ENCODE measurements around the gene HDHD2. TPM values are rescaled to one million over a fixed set of nuclear protein-coding genes. Genes with fewer than 3 reads are reported as not detected.

Gene HDHD2
- total RNA-seq, 1 donor from 2014 or later = 12.6 TPM

GRCh38 chr18:47100212-47100831 lies 50.0 kb downstream of the HDHD2 start:
- no peak for FAIRE-seq
- H3K36me3 ChIP-seq (ENCODE audit: control insufficient read depth, insufficient read depth, low read length) = no peaks in the 10 kb centered on the region
- TF ChIP-seq, protein P1, sequence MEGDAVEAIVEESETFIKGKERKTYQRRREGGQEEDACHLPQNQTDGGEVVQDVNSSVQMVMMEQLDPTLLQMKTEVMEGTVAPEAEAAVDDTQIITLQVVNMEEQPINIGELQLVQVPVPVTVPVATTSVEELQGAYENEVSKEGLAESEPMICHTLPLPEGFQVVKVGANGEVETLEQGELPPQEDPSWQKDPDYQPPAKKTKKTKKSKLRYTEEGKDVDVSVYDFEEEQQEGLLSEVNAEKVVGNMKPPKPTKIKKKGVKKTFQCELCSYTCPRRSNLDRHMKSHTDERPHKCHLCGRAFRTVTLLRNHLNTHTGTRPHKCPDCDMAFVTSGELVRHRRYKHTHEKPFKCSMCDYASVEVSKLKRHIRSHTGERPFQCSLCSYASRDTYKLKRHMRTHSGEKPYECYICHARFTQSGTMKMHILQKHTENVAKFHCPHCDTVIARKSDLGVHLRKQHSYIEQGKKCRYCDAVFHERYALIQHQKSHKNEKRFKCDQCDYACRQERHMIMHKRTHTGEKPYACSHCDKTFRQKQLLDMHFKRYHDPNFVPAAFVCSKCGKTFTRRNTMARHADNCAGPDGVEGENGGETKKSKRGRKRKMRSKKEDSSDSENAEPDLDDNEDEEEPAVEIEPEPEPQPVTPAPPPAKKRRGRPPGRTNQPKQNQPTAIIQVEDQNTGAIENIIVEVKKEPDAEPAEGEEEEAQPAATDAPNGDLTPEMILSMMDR (IDR thresholded peaks at IDR 0.05; ENCODE audit: insufficient read depth, low read length, severe bottlenecking) = peak; percentile 88
- H3K4me3 ChIP-seq (ENCODE audit: low read depth, low read length) = no peak overlapping the region
- no peaks in the 10 kb centered on the region for H3K27me3 ChIP-seq (ENCODE audit: control insufficient read depth, insufficient read depth, low read length)
- peak; percentile 64 for DNase-seq (ENCODE audit: low read depth)

DNA sequence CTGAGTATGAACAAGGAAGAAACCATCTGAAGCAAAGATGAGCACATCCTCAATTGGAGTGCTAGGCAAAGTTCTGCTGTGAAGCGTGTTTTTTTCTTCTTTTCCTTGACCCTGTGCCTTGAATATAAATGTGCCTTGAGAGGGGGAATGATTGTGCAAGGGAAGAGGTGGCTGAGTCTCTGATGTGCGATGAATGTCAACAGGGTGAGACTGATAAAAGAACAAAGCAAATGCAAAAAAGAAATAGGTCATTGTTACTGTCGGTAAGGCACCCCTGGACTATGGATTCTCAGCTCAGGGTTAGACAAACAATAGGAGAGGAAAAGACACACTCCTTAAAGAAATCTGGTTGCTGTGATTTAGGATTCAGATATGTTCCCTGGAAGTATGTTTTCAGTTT lies 54.5 kb downstream of the HDHD2 start:
- DNase-seq (ENCODE audit: low read depth) (no peak), FAIRE-seq (no peak)
- Histone ChIP-seq H3K27me3 (ENCODE audit: control insufficient read depth, insufficient read depth, low read length) (no peaks in the 10 kb centered on the region), H3K36me3 (ENCODE audit: control insufficient read depth, insufficient read depth, low read length) (no peaks in the 10 kb centered on the region), H3K4me3 (ENCODE audit: low read depth, low read length) (no peak overlapping the region)
- TF ChIP-seq, protein P1 (IDR thresholded peaks at IDR 0.05; ENCODE audit: insufficient read depth, low read length, severe bottlenecking) = no peak

- TF ChIP-seq, protein P1 (IDR thresholded peaks at IDR 0.05; ENCODE audit: insufficient read depth, low read length, severe bottlenecking) = no peak
- H3K4me3 ChIP-seq (ENCODE audit: low read depth, low read length) = no peak overlapping the region
- H3K36me3 ChIP-seq (ENCODE audit: control insufficient read depth, insufficient read depth, low read length) = no peaks in the 10 kb centered on the region
- FAIRE-seq = no peak
- no peak for DNase-seq (ENCODE audit: low read depth)
- no peaks in the 10 kb centered on the region for H3K27me3 ChIP-seq (ENCODE audit: control insufficient read depth, insufficient read depth, low read length)
Measured at GRCh38 chr18:47087676-47088075, 62.6 kb downstream of the HDHD2 start.

DNA sequence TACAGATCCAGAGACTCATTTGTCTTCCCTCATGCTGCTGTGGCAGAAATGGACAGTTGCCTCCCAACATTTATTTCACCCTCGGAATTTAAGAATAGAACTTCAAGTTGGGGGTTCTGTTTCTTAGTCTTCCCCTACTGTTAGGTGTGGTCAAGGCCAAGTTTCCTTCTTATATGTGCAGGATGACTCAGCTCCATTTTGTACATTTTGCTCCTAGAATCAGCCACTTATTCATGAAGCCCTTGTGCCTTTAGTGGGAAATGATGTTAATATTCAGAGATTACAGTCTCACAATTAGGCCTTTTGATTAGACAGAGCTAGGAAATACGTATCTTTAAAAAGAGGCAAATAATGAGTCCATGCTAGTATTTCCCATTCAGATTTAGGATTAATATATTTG lies 68.7 kb downstream of the HDHD2 start:
- TF ChIP-seq, protein P1 (IDR thresholded peaks at IDR 0.05; ENCODE audit: insufficient read depth, low read length, severe bottlenecking) = no peak
- Histone ChIP-seq H3K27me3 (ENCODE audit: control insufficient read depth, insufficient read depth, low read length) (no peaks in the 10 kb centered on the region), H3K36me3 (ENCODE audit: control insufficient read depth, insufficient read depth, low read length) (no peaks in the 10 kb centered on the region), H3K4me3 (ENCODE audit: low read depth, low read length) (no peak overlapping the region)
- no peak for FAIRE-seq
- peak; percentile 13 for DNase-seq (ENCODE audit: low read depth)

- FAIRE-seq = no peak
- TF ChIP-seq, protein P1 (IDR thresholded peaks at IDR 0.05; ENCODE audit: insufficient read depth, low read length, severe bottlenecking) = no peak
- no peaks in the 10 kb centered on the region for H3K36me3 ChIP-seq (ENCODE audit: control insufficient read depth, insufficient read depth, low read length)
Measured at GRCh38 chr18:47080872-47081271, 69.4 kb downstream of the HDHD2 start.

DNA sequence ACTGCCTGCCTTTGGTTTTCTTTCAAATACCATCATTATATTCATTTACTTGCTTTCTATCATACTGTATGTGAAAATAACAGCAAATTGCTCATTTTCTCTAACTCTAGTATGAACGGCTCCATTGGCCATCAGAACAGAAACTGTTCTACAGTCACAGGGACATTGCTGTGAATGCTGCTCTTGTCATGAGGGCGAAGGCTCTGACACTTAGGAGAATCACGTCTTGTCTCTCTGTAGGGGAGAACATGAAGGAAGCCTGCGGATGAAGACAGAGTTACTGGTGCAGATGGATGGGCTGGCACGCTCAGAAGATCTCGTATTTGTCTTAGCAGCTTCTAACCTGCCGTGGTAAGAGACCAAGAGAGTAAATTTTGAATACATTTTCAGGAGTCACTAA lies 73.2 kb downstream of the HDHD2 start:
- TF ChIP-seq, protein P1 (IDR thresholded peaks at IDR 0.05; ENCODE audit: insufficient read depth, low read length, severe bottlenecking) = no peak
- no peak for DNase-seq (ENCODE audit: low read depth)
- no peak for FAIRE-seq

More at GRCh38 chr18:47080872-47081271, 69.4 kb downstream of the HDHD2 start:
- DNase-seq (ENCODE audit: low read depth) = no peak
- Histone ChIP-seq H3K27me3 (ENCODE audit: control insufficient read depth, insufficient read depth, low read length) (no peaks in the 10 kb centered on the region), H3K4me3 (ENCODE audit: low read depth, low read length) (no peak overlapping the region)

More for the DNA sequence above, 73.2 kb downstream of the HDHD2 start:
- Histone ChIP-seq H3K27me3 (ENCODE audit: control insufficient read depth, insufficient read depth, low read length) (no peaks in the 10 kb centered on the region), H3K4me3 (ENCODE audit: low read depth, low read length) (no peak overlapping the region), H3K36me3 (ENCODE audit: control insufficient read depth, insufficient read depth, low read length) (no peaks in the 10 kb centered on the region)
